ENCODE results near the gene AADACL2. TPM values are rescaled to one million over a fixed set of nuclear protein-coding genes. Genes with fewer than 3 reads are reported as not detected.

The AADACL2 gene
- total RNA-seq, 6 experiments from 2014 or later: not detected

DNA sequence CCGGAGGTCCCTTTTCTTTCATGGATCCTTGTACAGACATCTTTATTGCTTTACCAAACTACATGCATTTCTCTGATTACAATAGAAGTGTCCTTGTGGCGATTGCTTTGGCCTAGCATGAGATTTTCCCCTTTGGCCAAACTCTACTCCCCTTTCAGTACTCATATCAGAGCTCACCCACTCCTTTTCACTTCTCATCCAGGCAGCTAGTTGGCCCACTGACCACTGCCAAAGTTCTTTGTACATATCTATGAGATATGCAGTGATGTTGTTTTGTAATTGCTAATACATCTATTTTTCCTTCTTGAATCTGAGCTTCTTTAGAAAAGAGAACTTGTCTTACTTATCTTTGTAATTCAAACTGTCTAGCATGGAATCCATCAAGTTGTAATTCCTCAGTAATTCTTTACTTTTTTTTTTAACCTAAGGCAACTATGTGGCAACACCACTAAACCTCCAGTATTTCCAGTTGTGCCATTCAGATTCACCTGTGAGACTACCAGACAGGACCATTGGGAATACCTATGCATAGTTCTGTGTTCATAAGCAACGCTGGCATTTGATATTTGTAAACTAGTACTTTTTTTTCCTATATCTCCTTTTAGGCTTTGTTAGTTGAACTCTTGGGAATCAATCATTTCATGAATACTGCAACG lies 39.2 kb downstream of the AADACL2 start:
- Mint-ChIP-seq H3K27ac (no peak overlapping the region), H3K27me3 (ENCODE audit: insufficient read depth) (no peaks in the 10 kb centered on the region), H3K9me3 (no peaks in the 10 kb centered on the region), H3K4me1 (ENCODE audit: low read depth) (peaks cover 11% of the 10 kb centered on the region), H3K36me3 (ENCODE audit: low read depth) (no peaks in the 10 kb centered on the region), H3K4me3 (no peak overlapping the region)
- DNase-seq: no peak
- TF ChIP-seq CTCF (IDR thresholded peaks at IDR 0.05): no peak

GRCh38 chr3:151774235-151774634 lies 40.5 kb downstream of the AADACL2 start:
- no peak for DNase-seq
- Mint-ChIP-seq H3K9me3 (no peaks in the 10 kb centered on the region), H3K27ac (no peak overlapping the region), H3K4me3 (no peak overlapping the region), H3K27me3 (ENCODE audit: insufficient read depth) (no peaks in the 10 kb centered on the region), H3K36me3 (ENCODE audit: low read depth) (no peaks in the 10 kb centered on the region), H3K4me1 (ENCODE audit: low read depth) (peaks cover 11% of the 10 kb centered on the region)
- no peak for TF ChIP-seq CTCF (IDR thresholded peaks at IDR 0.05)

DNA sequence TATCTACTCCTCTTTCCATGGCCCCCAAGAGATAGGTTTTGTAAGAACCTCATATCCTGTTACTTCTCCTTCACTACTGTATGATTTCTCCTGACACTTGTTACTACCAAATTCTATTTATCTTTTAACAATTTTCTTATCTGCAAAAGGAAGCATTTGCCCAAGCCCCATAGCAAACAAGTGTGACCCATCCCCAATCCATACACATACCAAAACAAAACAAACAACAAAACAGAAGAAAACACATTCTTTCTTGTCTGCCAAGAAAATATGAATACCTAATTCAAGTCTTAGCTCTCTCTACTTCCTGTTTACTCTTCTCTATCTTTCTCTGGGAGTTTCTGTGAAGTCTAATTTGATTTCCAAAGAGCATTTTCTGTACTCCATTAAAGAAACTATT lies 41.2 kb downstream of the AADACL2 start:
- Mint-ChIP-seq H3K4me3 (no peak overlapping the region), H3K27me3 (ENCODE audit: insufficient read depth) (no peaks in the 10 kb centered on the region), H3K36me3 (ENCODE audit: low read depth) (no peaks in the 10 kb centered on the region), H3K27ac (no peak overlapping the region), H3K4me1 (ENCODE audit: low read depth) (peaks cover 11% of the 10 kb centered on the region), H3K9me3 (no peaks in the 10 kb centered on the region)
- no peak for DNase-seq
- no peak for TF ChIP-seq CTCF (IDR thresholded peaks at IDR 0.05)

GRCh38 chr3:151775314-151776258 lies 41.9 kb downstream of the AADACL2 start:
- H3K4me3 Mint-ChIP-seq: no peak overlapping the region

DNA sequence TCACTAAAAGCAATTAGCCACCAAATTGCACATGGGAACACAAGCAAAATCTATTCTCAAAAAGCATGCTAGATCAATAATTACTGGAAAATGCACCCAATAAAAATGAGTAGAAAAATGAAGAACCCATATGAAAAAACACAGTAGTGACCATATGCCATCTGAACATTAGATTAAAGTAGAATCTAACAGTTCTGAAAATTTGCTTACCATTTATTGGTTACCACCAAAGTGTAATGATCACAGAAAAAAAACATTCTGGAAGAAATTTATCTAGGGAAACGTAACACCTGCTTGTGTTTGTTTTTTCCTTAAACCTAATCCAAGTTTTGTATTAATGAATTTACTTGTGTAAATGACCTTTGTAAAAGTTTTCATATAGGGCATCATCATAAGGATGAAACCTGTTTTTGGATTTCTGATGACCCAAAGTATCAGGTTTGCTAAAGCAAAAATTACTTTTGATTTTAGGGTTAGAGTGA lies 42.6 kb downstream of the AADACL2 start:
- no peaks in the 10 kb centered on the region for H3K9me3 Mint-ChIP-seq
- no peaks in the 10 kb centered on the region for H3K27me3 Mint-ChIP-seq (ENCODE audit: insufficient read depth)
- no peak overlapping the region for H3K4me3 Mint-ChIP-seq
- TF ChIP-seq CTCF (IDR thresholded peaks at IDR 0.05): no peak
- no peaks in the 10 kb centered on the region for H3K36me3 Mint-ChIP-seq (ENCODE audit: low read depth)
- DNase-seq: no peak
- no peaks in the 10 kb centered on the region for H3K4me1 Mint-ChIP-seq (ENCODE audit: low read depth)
- no peak overlapping the region for H3K27ac Mint-ChIP-seq

More at GRCh38 chr3:151775314-151776258, 41.9 kb downstream of the AADACL2 start:
- H3K4me1 Mint-ChIP-seq (ENCODE audit: low read depth): peaks cover 4% of the 10 kb centered on the region
- H3K27me3 Mint-ChIP-seq (ENCODE audit: insufficient read depth): no peaks in the 10 kb centered on the region
- H3K36me3 Mint-ChIP-seq (ENCODE audit: low read depth): no peaks in the 10 kb centered on the region
- DNase-seq: no peak
- H3K9me3 Mint-ChIP-seq: no peaks in the 10 kb centered on the region
- no peak for TF ChIP-seq CTCF (IDR thresholded peaks at IDR 0.05)
- H3K27ac Mint-ChIP-seq: no peak overlapping the region
